HG03378 (cell line): ENCODE results near the gene AVPI1.
A peak's percentile ranks its signal among the peaks of the same experiment; 100 is the strongest.

Source experiments
- ATAC-seq: cut with Tn5 transposase; IDR thresholded peaks from one replicate; pipeline ENCODE4 v1.9.1; 2021; ENCODE audit warnings: mild to moderate bottlenecking, moderate library complexity; ENCODE audit not compliant: unreplicated experiment

AVPI1 gene, protein sequence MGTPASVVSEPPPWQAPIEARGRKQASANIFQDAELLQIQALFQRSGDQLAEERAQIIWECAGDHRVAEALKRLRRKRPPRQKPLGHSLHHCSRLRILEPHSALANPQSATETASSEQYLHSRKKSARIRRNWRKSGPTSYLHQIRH

DNA sequence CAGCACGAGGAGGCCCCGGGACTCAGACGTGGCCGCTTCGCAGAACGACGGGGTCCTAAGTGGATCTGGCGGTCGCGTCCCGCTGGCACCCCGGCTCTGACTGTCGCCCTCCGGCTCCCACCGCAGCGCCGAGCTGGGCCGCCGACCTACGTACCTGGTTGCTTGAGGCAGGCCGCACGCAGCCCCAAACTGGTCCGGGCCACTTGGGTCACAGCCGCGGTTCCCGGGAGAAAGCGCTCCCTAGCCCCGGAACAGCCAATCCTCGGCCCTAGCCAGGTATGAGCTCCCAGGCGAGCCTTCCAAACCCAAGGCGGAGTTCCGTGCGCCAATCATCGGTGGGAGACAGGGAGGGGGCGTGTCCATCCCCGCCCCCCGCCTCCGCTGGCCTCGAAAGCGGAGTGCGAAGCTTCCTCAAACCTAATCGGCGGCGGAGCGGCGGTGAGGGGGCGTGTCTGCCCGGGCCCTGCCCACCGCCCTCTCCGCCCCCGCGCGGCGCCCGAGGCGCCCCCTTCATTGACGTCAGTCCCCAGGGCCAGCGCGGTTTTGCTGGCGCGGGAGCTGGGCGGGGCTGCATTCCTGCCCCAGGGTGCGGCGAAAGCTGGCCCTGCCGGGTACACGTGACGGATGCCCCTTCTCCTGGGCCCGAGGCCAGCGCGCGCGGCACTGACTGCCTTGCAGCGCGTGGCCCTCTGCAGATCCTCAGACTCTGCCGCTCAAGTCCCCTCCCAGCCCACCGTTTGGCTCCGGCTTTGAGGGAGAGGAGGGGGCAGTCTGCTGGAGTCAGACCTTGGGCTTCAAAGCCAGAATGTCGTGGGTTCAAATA lies at the start of gene AVPI1:
Gene AVPI1 (minus strand): TSS at position 280 of the 823 bp plus-strand sequence. CDS start 7,336 bp downstream, outside the sequence.
- ATAC-seq: peak; percentile 94

DNA sequence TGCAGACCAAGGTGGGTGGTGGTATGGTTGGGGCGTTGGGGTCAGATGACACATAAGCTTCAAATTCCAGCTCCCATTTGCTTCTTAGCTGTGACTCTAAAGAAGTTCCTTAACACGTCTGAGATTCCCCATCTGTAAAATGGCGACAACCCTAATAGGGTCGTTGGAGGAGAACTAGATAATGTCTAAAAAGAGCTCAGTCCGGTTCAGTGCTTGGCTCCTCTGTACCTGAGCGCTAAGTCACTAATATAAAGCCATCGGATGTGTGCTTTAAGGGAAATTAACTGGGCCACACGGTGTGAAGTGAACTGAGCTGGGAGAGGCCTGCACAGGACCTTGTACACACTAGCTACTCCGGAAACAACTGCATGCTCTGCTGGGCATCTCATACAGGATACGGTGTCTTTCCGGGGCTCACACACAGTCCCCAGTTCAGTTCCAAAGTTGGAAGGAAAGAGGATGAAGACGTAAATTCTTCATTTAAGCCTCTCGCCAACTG lies 49.4 kb upstream of the AVPI1 start:
- ATAC-seq: peak; percentile 22

DNA sequence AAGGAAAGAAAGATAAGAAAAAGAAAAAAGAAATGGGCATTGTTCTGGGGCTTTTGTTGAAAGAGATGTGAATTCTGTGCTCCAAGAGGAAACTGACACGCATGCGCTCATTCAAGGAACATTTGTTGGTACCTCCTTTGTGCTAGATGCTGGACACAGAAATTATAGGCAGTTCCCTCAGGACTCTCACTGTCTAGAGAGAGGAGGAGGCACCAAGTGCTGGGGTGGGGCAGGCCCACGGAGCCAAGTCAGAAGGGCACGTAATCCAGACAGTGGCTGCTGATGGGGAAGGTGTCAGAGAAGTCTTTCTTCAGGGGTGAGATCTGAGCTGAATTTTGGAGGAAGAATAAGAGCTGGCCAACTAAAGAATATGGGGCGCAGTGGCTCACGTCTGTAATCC lies 47.0 kb upstream of the AVPI1 start:
- no peak for ATAC-seq

DNA sequence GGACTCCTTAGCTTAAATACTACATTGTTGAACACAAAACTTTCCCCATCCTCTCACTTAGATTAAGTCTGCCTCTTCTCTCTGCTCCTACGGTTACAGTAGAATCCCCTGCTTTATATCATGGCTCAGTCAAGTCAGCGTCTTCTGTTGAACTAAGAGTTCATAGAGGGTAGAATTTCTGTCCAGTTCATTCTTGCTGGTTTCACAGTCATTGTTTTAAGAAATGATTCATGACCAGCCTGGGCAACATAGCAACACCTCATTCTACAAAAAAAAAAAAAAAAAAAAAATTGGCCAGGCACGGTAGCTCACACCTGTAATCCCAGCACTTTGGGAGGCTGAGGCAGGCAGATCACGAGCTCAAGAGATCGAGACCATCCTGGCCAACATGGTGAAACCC lies 46.2 kb upstream of the AVPI1 start:
- no peak for ATAC-seq

DNA sequence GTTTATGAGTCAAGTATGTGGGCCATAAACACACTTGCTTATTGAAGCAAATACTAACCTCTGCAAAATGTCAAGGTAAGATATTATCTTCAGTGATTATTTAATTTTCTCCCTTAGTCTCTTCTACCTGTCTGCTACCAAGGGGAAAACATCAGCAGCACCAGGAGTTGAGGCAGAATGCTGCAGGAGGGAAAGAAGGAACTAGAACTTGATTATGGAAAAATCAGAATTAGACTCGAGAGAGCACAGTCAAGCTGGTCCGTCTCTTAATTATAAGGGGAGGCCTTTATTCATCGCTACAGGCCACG lies 45.0 kb upstream of the AVPI1 start:
- no peak for ATAC-seq

DNA sequence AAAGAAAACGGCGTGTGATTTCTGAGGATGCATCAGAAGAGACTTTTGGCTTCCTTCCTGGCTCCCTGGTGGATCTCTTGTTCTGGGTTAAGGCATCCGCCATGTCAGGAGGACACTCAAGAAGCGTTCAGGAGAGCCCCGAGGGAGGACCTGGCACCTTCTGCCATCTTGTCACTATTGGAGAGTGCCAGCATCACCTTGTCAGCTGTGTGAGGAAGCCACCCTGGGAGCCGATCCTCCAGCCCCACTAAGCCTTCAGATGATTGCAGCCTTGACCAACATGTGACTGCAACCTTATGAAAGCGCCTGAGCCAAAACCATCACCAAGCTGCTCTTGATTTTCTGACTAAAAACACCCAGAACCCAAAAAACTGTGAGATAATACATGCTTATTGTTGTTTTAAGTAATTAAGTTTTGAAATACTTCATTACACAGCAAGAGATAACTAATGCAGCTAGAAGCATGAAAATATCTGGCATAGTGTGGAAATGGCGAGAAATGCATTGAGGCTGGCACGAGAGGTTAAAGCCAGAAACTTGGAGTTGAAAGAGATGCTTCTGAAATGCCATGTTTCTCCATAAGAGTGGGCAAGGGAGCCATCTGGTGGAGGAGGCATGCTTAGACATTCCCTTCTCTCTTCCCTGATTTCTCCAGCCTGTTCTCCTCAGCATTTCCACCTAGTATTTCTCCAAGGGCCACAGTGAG lies 44.5 kb upstream of the AVPI1 start:
- ATAC-seq: no peak

DNA sequence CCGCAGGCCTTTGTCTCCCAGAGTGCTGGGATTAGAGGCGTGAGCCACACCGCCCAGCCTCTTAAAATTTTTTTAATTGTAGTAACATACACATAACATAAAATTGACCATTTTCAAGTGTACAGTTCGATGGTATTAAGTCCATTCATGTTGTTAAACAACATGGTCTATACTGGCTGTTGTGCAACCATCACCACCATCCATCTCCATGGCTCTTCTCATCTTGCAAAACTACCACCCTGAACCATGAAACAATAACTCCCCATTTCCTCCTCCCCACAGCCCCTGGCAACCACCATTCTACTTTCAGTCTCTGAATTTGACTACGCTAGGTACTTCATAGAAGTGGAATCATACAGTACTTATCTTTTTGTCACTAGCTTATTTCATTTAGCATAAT lies 42.0 kb upstream of the AVPI1 start:
- no peak for ATAC-seq

DNA sequence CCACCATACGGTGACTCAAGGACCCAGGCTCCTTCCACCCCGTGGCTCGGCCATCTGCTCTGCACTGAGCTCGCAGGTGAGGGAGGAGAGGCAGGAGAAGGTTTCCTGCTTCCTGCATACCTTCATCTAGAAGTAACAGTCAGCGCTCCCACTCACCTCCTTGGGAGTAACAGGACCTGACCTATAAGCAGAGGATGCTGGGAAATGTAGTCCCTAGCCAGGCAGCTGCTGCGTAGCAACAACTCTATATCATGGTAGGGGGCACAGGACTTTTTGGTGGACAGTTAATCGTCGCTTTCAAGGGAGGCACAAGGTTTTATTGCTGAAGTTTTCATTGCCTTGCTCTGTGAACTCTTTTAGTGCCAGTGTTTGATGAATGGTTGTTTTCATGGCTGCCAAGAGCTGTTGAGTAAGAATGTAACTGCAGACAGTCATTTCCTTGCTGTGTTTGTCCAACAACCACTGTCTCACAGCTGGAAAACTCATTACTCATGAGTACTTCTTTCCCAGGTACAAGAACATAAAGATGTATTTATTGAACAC lies 39.7 kb upstream of the AVPI1 start:
- no peak for ATAC-seq

DNA sequence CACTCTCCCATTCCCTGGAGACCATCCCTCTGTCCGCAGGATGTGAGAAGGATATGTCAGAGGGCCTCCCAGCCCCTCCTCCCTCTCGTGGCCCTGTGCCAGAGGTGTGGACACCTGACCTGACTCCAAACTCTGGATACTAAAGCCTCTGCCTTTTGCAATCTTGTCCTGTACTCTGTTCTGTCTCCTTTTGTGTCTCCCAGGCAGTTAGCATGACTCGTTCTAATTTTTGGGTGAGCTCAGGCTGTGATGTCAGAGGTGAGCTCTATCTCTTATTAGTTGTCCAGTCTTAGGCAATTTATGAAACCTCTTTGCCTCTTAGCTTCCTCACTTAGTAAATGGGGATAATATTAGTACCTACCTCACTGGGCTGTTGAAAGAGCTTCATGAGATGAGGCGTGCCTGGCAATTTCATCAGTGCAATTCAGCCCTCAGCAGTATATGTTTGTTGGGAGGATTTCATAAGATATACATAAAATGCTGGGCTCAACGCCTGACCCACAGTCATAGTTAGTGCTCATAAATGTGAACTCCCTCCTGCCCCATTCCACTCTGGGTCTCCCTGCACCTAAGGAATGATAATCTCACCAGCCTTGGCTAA lies 37.4 kb upstream of the AVPI1 start:
- ATAC-seq: no peak

DNA sequence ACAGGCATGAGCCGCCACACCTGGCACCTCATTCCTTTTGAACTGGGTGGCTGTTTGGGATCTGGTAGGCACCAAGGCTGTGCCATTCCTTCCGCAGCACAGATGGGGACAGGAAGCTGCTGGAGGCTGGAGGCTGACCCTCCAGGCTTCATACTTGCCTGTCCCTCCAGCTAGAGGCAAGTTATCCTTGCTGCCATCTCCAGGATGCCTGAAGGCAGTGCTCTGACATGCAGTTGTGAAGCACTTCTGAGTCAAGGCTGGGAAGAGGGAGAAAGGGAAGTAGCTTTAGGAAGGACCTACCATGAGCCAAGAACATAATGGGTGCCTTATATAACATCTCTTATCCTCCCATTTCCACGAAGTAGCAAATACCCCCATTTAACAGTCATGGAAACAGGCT lies 36.0 kb upstream of the AVPI1 start:
- ATAC-seq: no peak

DNA sequence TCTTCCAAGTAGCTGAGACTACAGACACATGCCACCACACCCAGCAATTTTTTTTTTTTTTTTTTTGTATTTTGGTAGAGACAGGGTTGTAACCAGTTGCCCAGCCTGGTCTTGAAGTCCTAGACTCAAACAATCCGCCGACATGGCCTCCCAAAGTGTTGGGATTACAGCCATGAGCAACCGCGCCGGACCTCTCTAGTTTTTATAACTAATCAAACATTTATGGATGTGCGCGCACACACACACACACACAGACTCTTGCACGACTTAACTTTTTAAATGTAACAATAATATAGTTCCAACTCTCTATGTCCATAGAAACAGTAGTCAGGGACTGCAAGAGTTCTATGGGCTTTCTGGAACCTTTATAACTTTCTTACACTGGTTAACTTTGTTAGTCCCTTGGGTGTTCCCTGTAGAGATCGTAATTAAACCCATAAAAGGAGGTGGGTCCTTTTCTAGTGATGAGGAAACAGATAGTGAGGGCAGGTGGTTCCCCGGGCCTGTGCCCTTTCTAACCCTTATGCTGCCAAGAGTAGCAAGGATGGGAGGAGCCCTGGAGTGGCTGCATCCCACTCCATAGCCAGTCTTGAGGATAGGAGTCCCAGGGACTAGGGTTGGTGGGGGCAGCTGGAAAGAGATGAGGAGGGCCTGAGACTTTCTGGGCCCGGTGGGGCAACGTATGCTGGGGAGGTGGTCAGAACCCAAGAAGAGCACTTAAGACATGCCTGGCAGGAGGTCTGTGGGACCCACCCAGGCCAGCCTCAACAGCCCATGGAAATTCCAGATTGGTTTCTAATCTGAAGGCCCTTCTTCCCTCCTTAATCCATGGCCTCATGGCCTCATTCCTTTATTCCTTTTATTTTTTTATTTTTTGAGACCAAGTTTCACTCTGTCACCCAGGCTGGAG lies 35.1 kb upstream of the AVPI1 start:
- no peak for ATAC-seq

DNA sequence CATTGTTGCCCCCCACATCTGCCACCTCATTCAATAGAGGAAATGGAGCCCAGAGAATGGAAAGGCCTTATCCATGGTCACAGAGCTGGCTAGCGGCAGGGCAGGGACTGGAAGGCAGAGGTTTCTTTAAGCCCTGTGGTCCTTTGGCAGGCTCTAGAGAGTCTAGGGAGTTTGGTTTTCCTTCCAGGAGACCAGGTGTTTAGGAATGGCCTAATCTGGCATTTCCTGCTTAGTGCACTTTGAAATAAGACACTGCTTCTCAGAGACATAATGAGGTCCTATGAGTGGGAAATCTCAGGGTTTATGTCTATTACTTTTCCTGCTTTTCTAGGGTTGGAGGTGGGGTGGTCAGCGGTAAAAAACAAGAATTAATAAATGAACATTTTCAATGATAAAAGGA lies 32.6 kb upstream of the AVPI1 start:
- no peak for ATAC-seq

DNA sequence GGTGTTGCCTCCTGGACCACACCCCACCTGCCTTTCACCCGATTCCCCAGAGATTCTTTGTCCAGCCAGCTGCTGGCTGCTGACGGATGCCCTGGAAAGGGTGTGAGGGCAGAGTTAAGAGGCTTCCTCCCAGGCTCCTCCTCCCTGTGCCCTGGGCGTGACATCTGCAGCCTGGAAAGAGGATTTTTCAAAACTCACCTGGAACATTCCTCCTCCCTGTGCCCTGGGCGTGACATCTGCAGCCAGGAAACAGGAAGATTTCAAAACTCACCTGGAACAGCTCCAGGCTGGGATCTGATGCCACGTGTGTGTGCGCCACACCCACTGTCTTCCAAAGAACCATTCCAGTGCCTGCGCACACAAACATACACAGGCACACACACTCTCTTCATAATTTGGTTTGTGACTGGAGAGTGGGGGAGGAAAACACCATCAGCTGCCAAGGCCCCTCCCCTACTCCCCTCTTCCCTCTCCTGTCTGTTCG lies 31.7 kb upstream of the AVPI1 start:
- ATAC-seq: no peak

DNA sequence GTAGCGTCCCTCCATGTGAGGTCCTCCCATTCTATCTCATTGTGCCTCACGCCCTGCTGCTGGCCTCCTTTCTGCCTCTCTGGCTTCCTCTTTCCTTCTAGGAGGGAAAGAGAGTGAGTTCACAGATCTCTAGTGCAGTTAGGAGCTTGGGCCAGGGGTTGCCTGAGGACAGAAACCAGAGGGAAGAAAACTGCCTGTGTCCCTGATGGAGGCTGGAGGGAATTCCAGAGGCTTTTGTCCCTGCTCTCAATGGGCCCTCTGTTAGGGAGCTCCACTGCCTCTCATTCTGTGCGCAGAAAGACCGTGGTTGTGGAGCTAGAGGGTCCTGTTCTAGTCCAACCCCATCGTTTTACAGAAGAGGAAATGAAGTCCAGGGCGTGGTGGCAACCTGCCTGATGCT lies 31.1 kb upstream of the AVPI1 start:
- no peak for ATAC-seq

DNA sequence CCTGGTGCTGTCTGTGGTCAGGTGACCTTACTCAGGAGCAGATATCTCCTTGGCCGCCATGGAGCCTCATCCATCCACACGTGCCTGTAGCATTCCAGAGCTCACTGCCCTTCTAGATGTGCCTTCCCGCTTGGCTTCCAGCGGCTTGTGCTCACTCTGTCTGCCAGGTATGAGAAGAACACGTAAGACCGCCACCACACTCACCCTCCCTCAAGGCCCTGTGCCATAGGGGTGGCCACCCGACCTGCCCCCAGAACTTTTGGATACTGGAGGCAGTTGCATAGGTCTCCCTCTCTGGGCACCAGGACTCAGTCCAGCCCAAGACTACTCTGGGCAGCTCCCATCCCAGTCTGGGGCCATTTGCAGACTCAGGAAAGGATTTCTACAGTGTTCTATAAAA lies 30.6 kb upstream of the AVPI1 start:
- ATAC-seq: no peak

DNA sequence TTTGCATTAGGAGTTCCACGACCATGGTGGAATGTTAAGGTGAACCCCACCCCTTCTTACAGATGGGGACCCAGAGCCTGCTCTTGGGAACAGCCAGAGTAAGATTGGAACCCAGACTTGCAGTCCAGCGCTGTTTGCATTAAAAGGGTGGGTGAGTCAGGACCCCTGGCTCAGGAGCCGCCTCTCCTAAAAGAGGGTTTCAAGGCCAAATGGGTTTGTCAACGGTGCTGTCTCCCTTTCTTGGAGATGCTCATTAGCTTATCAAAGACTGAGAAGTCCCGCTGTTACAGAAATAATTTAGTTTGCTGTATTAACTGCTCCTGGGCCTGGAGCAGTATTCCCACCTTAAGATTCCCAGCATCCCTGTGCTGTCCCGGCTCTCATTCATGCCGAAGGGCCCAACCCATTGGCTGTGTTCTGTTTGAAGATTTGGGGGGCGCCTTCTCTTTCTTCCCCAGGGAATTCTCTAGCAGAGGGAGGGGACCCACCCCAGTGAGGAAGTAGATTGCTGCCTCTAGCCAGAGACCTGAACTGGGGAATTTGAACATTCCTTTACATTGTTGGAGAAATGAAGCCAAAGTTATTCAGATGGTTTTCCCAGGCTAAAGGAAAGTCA lies 28.3 kb upstream of the AVPI1 start:
- ATAC-seq: no peak

DNA sequence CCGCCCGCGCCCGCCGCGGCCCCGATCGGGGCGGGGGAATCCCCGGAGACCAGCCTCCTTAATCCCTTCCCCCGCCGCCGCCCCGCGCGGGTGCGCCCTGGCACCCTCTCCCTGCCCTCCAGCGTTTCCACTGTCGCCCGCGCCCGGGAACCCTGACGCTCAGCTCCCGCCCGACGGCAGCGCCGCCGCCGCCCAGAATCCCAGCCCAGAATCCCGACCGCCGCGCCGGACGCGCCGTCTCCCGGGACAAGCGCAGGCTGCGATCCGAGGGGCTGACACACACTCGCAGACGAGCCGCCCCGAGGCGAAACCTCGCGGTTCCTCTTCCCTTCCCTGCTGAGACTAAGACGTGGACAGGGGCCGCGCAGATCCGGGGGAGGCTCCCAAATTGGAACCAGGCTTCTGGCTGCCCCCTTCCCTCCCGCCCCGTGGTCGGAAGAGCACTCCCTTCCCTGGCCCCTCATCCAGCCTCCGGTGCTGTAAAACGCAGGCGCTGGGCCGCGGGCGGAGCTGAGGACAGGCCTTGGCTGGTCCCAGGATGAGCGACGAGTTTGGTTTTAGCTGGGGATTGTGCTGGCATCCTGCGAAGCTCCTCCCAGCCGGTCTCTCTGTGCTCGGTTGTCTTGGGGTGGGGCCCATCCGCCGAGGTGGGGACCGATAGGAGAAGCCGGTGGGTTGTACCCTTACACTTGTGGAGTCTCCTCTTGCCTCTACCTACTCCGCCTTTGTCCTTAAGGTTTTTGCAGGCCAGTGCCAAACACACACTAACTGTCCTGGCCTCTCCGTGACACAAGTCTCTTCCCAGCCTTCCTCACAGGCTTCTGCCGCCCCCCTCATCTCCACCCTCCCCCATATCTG lies 27.6 kb upstream of the AVPI1 start:
- no peak for ATAC-seq

DNA sequence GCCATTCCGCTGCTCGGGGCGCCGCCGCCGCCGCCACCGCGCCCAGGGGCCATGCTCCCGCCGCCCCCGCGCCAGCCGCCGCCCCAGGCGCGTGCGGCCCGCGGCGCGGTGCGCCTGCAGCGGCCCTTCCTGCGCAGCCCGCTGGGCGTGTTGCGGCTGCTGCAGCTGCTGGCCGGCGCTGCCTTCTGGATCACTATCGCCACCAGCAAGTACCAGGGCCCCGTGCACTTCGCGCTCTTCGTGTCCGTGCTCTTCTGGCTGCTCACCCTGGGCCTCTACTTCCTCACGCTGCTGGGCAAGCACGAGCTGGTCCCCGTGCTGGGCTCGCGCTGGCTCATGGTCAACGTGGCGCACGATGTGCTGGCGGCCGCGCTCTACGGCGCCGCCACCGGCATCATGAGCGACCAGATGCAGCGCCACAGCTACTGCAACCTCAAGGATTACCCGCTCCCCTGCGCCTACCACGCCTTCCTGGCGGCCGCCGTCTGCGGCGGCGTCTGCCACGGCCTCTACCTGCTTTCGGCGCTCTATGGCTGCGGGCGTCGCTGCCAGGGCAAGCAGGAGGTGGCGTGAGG lies 26.9 kb upstream of the AVPI1 start:
- ATAC-seq: no peak
